Transverse colon (tissue), 4 donors: ENCODE measurements around the gene SPDYE18. TPM values are rescaled to one million over a fixed set of nuclear protein-coding genes. Genes with fewer than 3 reads are reported as not detected.

Source experiments
- small RNA-seq, 4 donors: library from RNA; depleted of rRNA; stranded (forward); fragments of <200 nt; gene quantifications; one replicate each; pipeline ENCODE3, GENCODE V24; 2016
- total RNA-seq, 4 donors: library from RNA; depleted of rRNA; stranded (reverse); fragments of >200 nt; gene quantifications; one replicate each; pipeline ENCODE4 v1.1.0, GENCODE V29; 2016

SPDYE18 gene
- total RNA-seq, 4 donors from 2014 or later: 0.55 to 1.3 TPM; not detected in 2

Small RNAs within 50 kb of the gene (small RNA-seq; reads per million reads assigned to genes)
- 0 reads per million in 4 donors for gene RF00019

Other genes with a start within 250 kb of the SPDYE18 start
- gene SPDYE17, start 30.2 kb downstream of the SPDYE18 start, total RNA-seq: not detected
- gene CCDC146, start 60.1 kb upstream of the SPDYE18 start, total RNA-seq: 10 to 100 TPM in 3 of 4 donors, 1 to 10 TPM in 1; 7.9 to 37.4 (median 26.5) TPM
- 10 to 100 TPM; 23.1 to 45.2 (median 33.6) TPM for gene FGL2, start 137.3 kb upstream of the SPDYE18 start, total RNA-seq